ENCODE data around the gene TNPO1. TPM values are rescaled to one million over a fixed set of nuclear protein-coding genes. Genes with fewer than 3 reads are reported as not detected.

TNPO1 gene
- total RNA-seq, 4 donors from 2014 or later: 81.2 to 131 (median 116) TPM

DNA sequence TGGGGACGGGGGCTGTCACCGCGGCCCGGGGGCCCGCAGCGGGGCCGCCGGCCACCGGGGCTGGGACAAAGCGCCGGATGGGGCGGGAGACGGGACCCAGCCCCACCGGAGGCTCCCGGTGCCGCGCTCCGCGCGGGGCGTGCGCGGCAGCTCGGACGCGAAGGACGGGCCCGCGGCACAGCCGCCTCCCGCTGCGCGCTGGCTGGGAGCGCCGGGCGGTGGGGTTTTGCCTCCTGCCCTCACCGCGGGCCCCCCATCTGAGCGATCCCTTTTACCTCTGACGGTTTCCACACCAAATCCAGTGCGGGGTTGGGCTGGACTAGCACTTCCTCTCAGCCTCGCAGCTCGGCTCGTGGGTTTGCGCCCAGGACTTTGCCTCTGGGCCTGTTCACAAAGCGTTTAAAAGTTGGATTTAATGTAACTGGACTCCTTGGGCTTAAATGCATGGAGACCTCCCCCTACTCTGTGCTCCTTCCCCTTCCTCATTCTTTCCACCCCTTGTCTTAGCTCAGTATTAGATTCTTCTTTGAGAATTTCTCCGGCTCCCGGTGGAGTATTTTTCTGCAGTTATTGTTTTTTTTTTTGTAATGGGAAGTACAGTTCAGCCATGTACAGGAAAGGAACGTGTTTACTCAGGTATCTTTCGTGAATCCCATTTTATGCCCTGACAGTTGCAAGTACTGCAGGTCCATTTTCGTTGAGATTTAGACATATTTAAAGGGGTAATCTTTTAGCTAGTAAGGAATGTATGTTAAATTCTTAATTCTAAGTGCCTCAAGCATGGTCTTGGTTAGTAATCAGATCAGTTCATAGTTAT lies 140.1 kb downstream of the TNPO1 start:
- 0% methylated on average over 5 to 12 of the region's 51 CpGs for WGBS, 2 donors (ENCODE audit: low coverage in 1 of 2)
- no peaks in the 10 kb centered on the region for H3K9me3 ChIP-seq

DNA sequence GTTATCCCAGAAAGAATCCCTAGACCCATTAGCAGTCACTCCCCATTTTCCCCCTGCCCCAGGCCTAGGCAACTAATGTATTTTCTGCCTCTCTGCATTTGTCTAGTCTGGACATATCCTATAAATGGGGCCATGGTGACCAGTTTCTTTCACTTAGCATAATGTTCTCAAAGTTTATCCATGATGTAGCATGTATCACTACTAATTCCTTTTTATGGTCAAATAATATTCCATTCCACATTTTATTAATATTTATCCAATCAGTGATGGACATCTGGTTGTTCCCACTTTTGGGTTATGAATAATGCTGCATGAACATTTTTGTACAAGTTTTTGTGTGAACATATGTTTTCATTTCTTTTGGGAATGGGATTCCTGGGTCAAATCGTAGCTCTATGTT lies 140.9 kb downstream of the TNPO1 start:
- H3K4me1 ChIP-seq: peaks cover 0 to 49% (median 10%) of the 10 kb centered on the region in 3 donors
- ATAC-seq: no peak
- peak overlapping the region; percentile 69 to 80 for H3K4me3 ChIP-seq
- H3K27ac ChIP-seq: peak overlapping the region in 3 of 4 donors; percentile 96 to 99 (median 98)
- H3K9me3 ChIP-seq: no peaks in the 10 kb centered on the region
- no peaks in the 10 kb centered on the region for H3K36me3 ChIP-seq
- 62 to 68% methylated on average over 1 of the region's 1 CpG for WGBS, 2 donors (ENCODE audit: low coverage in 1 of 2)
- TF ChIP-seq, protein P1, sequence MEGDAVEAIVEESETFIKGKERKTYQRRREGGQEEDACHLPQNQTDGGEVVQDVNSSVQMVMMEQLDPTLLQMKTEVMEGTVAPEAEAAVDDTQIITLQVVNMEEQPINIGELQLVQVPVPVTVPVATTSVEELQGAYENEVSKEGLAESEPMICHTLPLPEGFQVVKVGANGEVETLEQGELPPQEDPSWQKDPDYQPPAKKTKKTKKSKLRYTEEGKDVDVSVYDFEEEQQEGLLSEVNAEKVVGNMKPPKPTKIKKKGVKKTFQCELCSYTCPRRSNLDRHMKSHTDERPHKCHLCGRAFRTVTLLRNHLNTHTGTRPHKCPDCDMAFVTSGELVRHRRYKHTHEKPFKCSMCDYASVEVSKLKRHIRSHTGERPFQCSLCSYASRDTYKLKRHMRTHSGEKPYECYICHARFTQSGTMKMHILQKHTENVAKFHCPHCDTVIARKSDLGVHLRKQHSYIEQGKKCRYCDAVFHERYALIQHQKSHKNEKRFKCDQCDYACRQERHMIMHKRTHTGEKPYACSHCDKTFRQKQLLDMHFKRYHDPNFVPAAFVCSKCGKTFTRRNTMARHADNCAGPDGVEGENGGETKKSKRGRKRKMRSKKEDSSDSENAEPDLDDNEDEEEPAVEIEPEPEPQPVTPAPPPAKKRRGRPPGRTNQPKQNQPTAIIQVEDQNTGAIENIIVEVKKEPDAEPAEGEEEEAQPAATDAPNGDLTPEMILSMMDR (IDR thresholded peaks at IDR 0.05): no peak
- TF ChIP-seq POLR2AphosphoS5 (IDR thresholded peaks at IDR 0.05): no peak
- TF ChIP-seq POLR2A (IDR thresholded peaks at IDR 0.05): no peak
- H3K27me3 ChIP-seq: no peaks in the 10 kb centered on the region

More for the DNA sequence above, 140.1 kb downstream of the TNPO1 start:
- Histone ChIP-seq H3K4me3 (peak overlapping the region; percentile 69 to 80), H3K27me3 (no peaks in the 10 kb centered on the region), H3K4me1 (peaks cover 0 to 49% (median 10%) of the 10 kb centered on the region in 3 donors), H3K36me3 (no peaks in the 10 kb centered on the region), H3K27ac (peak overlapping the region; percentile 82 to 99 (median 97))
- peak; percentile 54 for ATAC-seq
- no peak for TF ChIP-seq POLR2AphosphoS5 (IDR thresholded peaks at IDR 0.05)
- peak in 1 of 2 donors; percentile 6 for TF ChIP-seq POLR2A (IDR thresholded peaks at IDR 0.05)

- Histone ChIP-seq H3K36me3 (no peaks in the 10 kb centered on the region), H3K4me3 (no peak overlapping the region), H3K9me3 (no peaks in the 10 kb centered on the region), H3K27ac (no peak overlapping the region), H3K27me3 (no peaks in the 10 kb centered on the region), H3K4me1 (peaks cover 0 to 46% (median 7%) of the 10 kb centered on the region in 3 donors)
- ATAC-seq: no peak
- 94 to 100% methylated on average over 1 of the region's 1 CpG for WGBS, 2 donors (ENCODE audit: low coverage in 1 of 2)
- TF ChIP-seq POLR2A (IDR thresholded peaks at IDR 0.05) (no peak), EP300 (IDR thresholded peaks at IDR 0.05) (no peak), POLR2AphosphoS5 (IDR thresholded peaks at IDR 0.05) (no peak)
- TF ChIP-seq, protein P1 (IDR thresholded peaks at IDR 0.05): no peak
Measured at GRCh38 chr5:72959257-72959656, 142.8 kb downstream of the TNPO1 start.

Small RNA genes within 50 kb of the gene (small RNA-seq; reads per million reads assigned to genes)
- 0 reads per million in 4 donors for gene MIR4804
- gene RF00019: 0 reads per million in 4 donors

Other genes starting within 250 kb of the TNPO1 start
- gene FCHO2, start 139.4 kb downstream of the TNPO1 start, total RNA-seq: 10 to 100 TPM; 27.3 to 36.3 (median 30.1) TPM